Heart left ventricle (tissue), 16 donors: ENCODE data around the gene C1orf159. TPM values are rescaled to one million over a fixed set of nuclear protein-coding genes. Genes with fewer than 3 reads are reported as not detected.

Experiments
- ATAC-seq, 4 donors: fragments of 200-7000 bp; cut with Tn5 transposase; one replicate each; pipeline ENCODE4 v1.9.1; 2020 to 2022; ENCODE audit warnings: moderate library complexity in 4 of 4, mild to moderate bottlenecking in 3 of 4, moderate number of reproducible peaks in 1 of 4
- DNase-seq, 5 donors: peaks; one replicate each; pipeline ENCODE4 v3.0.0-alpha.2; 2020
- H3K27ac ChIP-seq, 12 donors: fragments of 200-600 bp; sonication (generic) in 4 of 12; one replicate each; pipeline versions ENCODE4 v1.5.0 to v1.8.0; 2016 to 2022; ENCODE audit warnings: mild to moderate bottlenecking in 2 of 12
- H3K27me3 ChIP-seq, 9 donors: fragments of 200-600 bp; sonication (generic) in 2 of 9; one replicate each; pipeline versions ENCODE4 v1.5.1 to v1.8.0; 2016 to 2022; ENCODE audit warnings: mild to moderate bottlenecking in 3 of 9
- H3K36me3 ChIP-seq, 9 donors: fragments of 200-600 bp; sonication (generic) in 2 of 9; one replicate each; pipeline versions ENCODE4 v1.5.0 to v1.8.0; 2018 to 2022; ENCODE audit warnings: mild to moderate bottlenecking in 2 of 9
- H3K4me1 ChIP-seq, 12 donors: fragments of 200-600 bp; sonication (generic) in 4 of 12; one replicate each; pipeline versions ENCODE4 v1.5.0 to v1.8.0; 2016 to 2022; ENCODE audit warnings: mild to moderate bottlenecking in 3 of 12
- H3K4me3 ChIP-seq, 12 donors: fragments of 200-600 bp; sonication (generic) in 4 of 12; one replicate each; pipeline versions ENCODE4 v1.5.0 to v1.8.0; 2017 to 2022; ENCODE audit warnings: mild to moderate bottlenecking in 9 of 12, moderate library complexity in 4 of 12
- H3K9me3 ChIP-seq, 12 donors: fragments of 200-600 bp; sonication (generic) in 4 of 12; one replicate each; pipeline versions ENCODE4 v1.5.0 to v1.8.0; 2016 to 2022; ENCODE audit warnings: mild to moderate bottlenecking in 1 of 12
- CTCF ChIP-seq, 12 donors: fragments of 200-600 bp; sonication (generic) in 4 of 12; IDR thresholded peaks; one replicate each; pipeline versions ENCODE4 v1.5.0 to v1.8.0; 2018 to 2022; ENCODE audit warnings: antibody characterized with exemption in 12 of 12, mild to moderate bottlenecking in 5 of 12
- POLR2A ChIP-seq, 2 donors: fragments of 450-650 bp; IDR thresholded peaks; one replicate each; pipeline ENCODE4 v1.6.1; 2017; ENCODE audit warnings: antibody characterized with exemption in 2 of 2, mild to moderate bottlenecking in 2 of 2, moderate library complexity in 2 of 2
- WGBS, 4 donors: extraction: QIAGEN DNeasy Blood & Tissue Kit in 2 of 4; methylation state at CpG; one replicate each; pipeline versions ENCODE4 v1.1.5 to v1.1.7; 2013 to 2018; 5-methylcytosine and 5-hydroxymethylcytosine counted together
- intact Hi-C, 10 donors: fragments of 100-400 bp; cut with DNase I; formaldehyde crosslinking; loops; one replicate each; pipeline versions ENCODE4 v1.11.1 to v1.14.2; 2022
- polyA plus RNA-seq, 2 donors: library from polyadenylated mRNA; stranded (reverse); fragments of 200-250 nt; gene quantifications; one replicate each; pipeline ENCODE4 v1.2.3, GENCODE V29; 2013
- total RNA-seq, 9 donors: library from RNA; depleted of rRNA in 2 of 9; stranded (reverse); fragments of >200 nt in 2 of 9; fragmentation: NEBNext Ultra II Directional in 3 of 9; extraction: Animal tissue kit (Norgen Biotek cat#: 25700) in 3 of 9; gene quantifications; one replicate each; pipeline versions ENCODE4 v1.1.0 to v1.2.4, GENCODE V29; 2016 to 2023
- donor health status: ischemic (EF 13 %, LVEDD 7.1; RV severe dilation, severe dysfunction).
- donor health status: healthy with polysubstance abuse.
- donor health status: DM: no; HTN: yes; CAD: no.
- donor health status: DM: no; HTN: no; CAD: no.
- donor health status: ischemic (EF 25% LVEDD 6.9; RV normal size, moderate dysfunction).
- donor health status: ischemic (EF 25% LVEDD 5.7; RV mildly dilated, moderate dysfunction).
- donor health status: healthy.
- donor health status: DM: yes; HTN: yes; CAD: no.
- donor health status: ischemic (EF 35%, LVEDD 5.7; RV mildly dilated, moderate dysfunction).
- donor health status: nonischemic (EF 11% LVEDD 7.7; RV severe dilation, severe dysfunction).
- donor health status: DM: yes; HTN: yes; CAD: no.
- donor health status: PGD.
- donor health status: ischemic (EF 29% LVEDD 5.4; RV normal size, mild dysfunction).
- donor health status: nonischemic (EF 23%, LVEDD 6.1; RV moderate dilation, normal function).

Gene C1orf159
- total and polyA plus RNA-seq, 11 donors, result 3.7 to 7.2 (median 4.4) TPM

DNA sequence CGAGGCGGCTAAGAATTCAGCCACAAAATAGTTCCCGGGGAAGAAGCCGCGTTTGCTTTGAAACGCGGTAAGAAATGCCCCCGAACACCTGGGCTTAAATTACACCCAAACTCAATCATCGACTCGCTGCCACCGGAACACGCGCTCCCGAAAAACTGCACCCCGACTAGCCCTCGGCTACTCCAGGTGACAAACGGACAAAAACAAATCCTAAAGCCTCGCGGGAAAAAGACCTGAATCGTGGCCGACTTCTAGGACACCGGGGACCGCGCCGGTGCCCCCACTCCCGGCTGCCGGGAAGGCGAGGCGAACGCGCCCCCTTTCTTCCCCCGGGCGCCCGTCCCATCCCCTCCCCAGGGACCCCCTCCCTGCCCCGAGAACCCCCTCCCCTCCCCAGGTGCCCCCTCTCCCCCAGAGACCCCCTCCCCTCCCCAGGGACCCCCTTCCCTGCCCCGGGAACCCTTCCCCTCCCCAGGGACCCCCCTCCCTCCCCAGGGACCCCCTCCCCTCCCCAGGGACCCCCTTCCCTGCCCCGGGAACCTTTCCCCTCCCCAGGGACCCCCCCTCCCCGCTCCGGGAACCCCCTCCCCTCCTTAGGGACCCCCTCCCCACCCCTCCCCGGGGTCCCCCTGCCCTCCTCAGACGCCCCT lies 628 bp downstream of the C1orf159 start:
- WGBS, 4 donors, result 5 to 7% (median 7%) methylated on average over 30 to 39 of the region's 41 CpGs

GRCh38 chr1:1114431-1114830 lies 1.5 kb downstream of the C1orf159 start:
- no peak for TF ChIP-seq POLR2A (IDR thresholded peaks at IDR 0.05)
- no peak for TF ChIP-seq CTCF (IDR thresholded peaks at IDR 0.05)
- ATAC-seq (no peak), DNase-seq (peak in 2 of 5 donors; percentile 21 to 41)
- H3K9me3 ChIP-seq, result peaks cover 0 to 13% (median 4%) of the 10 kb centered on the region in 12 donors
- intact Hi-C loops, result loop anchor here in 2 of 10 donors (10.0 kb wide), 3 partner anchors 80 to 500 kb away; partner anchors contain the start of genes AURKAIP1 (in 1 of the 2) and MIB2 (in 1 of the 2)
- 88 to 93% (median 91%) methylated on average over 13 of the region's 13 CpGs for WGBS, 4 donors
- no peak overlapping the region for H3K27ac ChIP-seq
- H3K27me3 ChIP-seq, result peaks cover 0 to 9% (median 0%) of the 10 kb centered on the region in 9 donors
- peak overlapping the region in 1 of 12 donors; percentile 95 for H3K4me3 ChIP-seq
- peaks cover 0 to 15% (median 5%) of the 10 kb centered on the region in 12 donors for H3K4me1 ChIP-seq
- peaks cover 0 to 6% (median 0%) of the 10 kb centered on the region in 9 donors for H3K36me3 ChIP-seq

More for the DNA sequence above, 628 bp downstream of the C1orf159 start:
- Histone ChIP-seq H3K27me3 (peaks cover 0 to 10% (median 0%) of the 10 kb centered on the region in 9 donors), H3K4me3 (peak overlapping the region; percentile 69 to 98 (median 93)), H3K9me3 (peaks cover 0 to 13% (median 4%) of the 10 kb centered on the region in 12 donors), H3K27ac (peak overlapping the region in 9 of 12 donors; percentile 67 to 86 (median 78)), H3K4me1 (peaks cover 0 to 15% (median 5%) of the 10 kb centered on the region in 12 donors), H3K36me3 (peaks cover 0 to 6% (median 0%) of the 10 kb centered on the region in 9 donors)
- TF ChIP-seq CTCF (IDR thresholded peaks at IDR 0.05) (no peak), POLR2A (IDR thresholded peaks at IDR 0.05) (no peak)
- intact Hi-C loops, result loop anchor here in 4 of 10 donors (5.0 to 10.0 kb wide), 4 partner anchors 80 to 500 kb away; partner anchors contain the start of genes B3GALT6 (in 2 of the 4), SDF4 (in 2 of the 4), AURKAIP1 (in 1 of the 4) and MIB2 (in 1 of the 4)
- ATAC-seq (no peak), DNase-seq (peak in 1 of 5 donors; percentile 22)

GRCh38 chr1:1112237-1112985 lies 3.5 kb downstream of the C1orf159 start:
- H3K9me3 ChIP-seq, result peaks cover 0 to 13% (median 4%) of the 10 kb centered on the region in 12 donors
- no peak overlapping the region for H3K27ac ChIP-seq
- H3K4me1 ChIP-seq, result peaks cover 0 to 15% (median 5%) of the 10 kb centered on the region in 12 donors
- H3K36me3 ChIP-seq, result peaks cover 0 to 6% (median 0%) of the 10 kb centered on the region in 9 donors
- DNase-seq, result peak in 3 of 5 donors; percentile 12 to 18 (median 13)
- ATAC-seq, result no peak
- 96 to 97% (median 96%) methylated on average over 30 of the region's 30 CpGs for WGBS, 4 donors
- H3K27me3 ChIP-seq, result peaks cover 0 to 2% (median 0%) of the 10 kb centered on the region in 9 donors
- no peak overlapping the region for H3K4me3 ChIP-seq
- no peak for TF ChIP-seq CTCF (IDR thresholded peaks at IDR 0.05)
- TF ChIP-seq POLR2A (IDR thresholded peaks at IDR 0.05), result no peak
- intact Hi-C loops, result loop anchor here in 2 of 10 donors (10.0 kb wide), 3 partner anchors 78 to 502 kb away; partner anchors contain the start of genes AURKAIP1 (in 1 of the 2) and MIB2 (in 1 of the 2)
